HL-60 (cell line): ENCODE data around the gene TNP2. TPM values are rescaled to one million over a fixed set of nuclear protein-coding genes. Genes with fewer than 3 reads are reported as not detected.
A peak's percentile ranks its signal among the peaks of the same experiment; 100 is the strongest.

Source experiments
- DNase-seq, 2 experiments: peaks; one replicate each; pipeline ENCODE4 v3.0.0-alpha.2; 2010 to 2020; ENCODE audit warnings: low read depth in 1 of 2, low spot score in 1 of 2
- H3K27ac ChIP-seq: fragments of 250-450 bp; sonication (Bioruptor Pico); replicated peaks from 2 replicates; pipeline ENCODE4 v1.5.1; 2020; ENCODE audit warnings: mild to moderate bottlenecking, moderate library complexity
- H3K27me3 ChIP-seq: fragments of 250-450 bp; sonication (Bioruptor Pico); 2 replicates; pipeline ENCODE4 v1.5.1; 2021; ENCODE audit warnings: mild to moderate bottlenecking, moderate library complexity; ENCODE audit not compliant: insufficient read depth, poor library complexity, severe bottlenecking
- H3K4me3 ChIP-seq: replicated peaks from 2 replicates; pipeline ENCODE4 v1.5.1; 2011; ENCODE audit warnings: mild to moderate bottlenecking, control low read depth, low read length; ENCODE audit not compliant: insufficient read depth
- CTCF ChIP-seq: IDR thresholded peaks from one replicate; pipeline ENCODE4 v1.5.1; 2011; ENCODE audit warnings: low read length, control low read depth, inconsistent platforms; ENCODE audit not compliant: insufficient read depth
- POLR2AphosphoS5 ChIP-seq: IDR thresholded peaks from 2 replicates; pipeline ENCODE4 v1.6.1; 2012; ENCODE audit warnings: low read depth
- REST ChIP-seq: IDR thresholded peaks from 2 replicates; pipeline ENCODE4 v1.6.1; 2012; ENCODE audit warnings: low read depth; ENCODE audit not compliant: insufficient replicate concordance
- SPI1 ChIP-seq: IDR thresholded peaks from 2 replicates; pipeline ENCODE4 v1.6.1; 2012; ENCODE audit warnings: low read depth, mild to moderate bottlenecking, borderline replicate concordance
- microRNA-seq: library from miRNA; unstranded; fragments of <30 nt; microRNA quantifications from one replicate; pipeline ENCODE4, GENCODE V29; 2018

Gene TNP2

GRCh38 chr16:11219178-11219577, 49.9 kb downstream of the TNP2 start:
- peak; percentile 78 to 80 for DNase-seq
- no peaks in the 10 kb centered on the region for H3K27me3 ChIP-seq
- H3K27ac ChIP-seq = no peak overlapping the region
- no peak overlapping the region for H3K4me3 ChIP-seq
- TF ChIP-seq REST (no peak), POLR2AphosphoS5 (peak; percentile 49; the same call in 1 of the 2 replicates), SPI1 (peak; percentile 42; the same call in 1 of the 2 replicates)

GRCh38 chr16:11218604-11218962, 50.5 kb downstream of the TNP2 start:
- TF ChIP-seq CTCF = peak; percentile 33
- TF ChIP-seq REST = no peak
- no peak for DNase-seq
- H3K27me3 ChIP-seq = no peaks in the 10 kb centered on the region

More at GRCh38 chr16:11218604-11218962, 50.5 kb downstream of the TNP2 start:
- Histone ChIP-seq H3K4me3 (no peak overlapping the region), H3K27ac (no peak overlapping the region)

Small RNA genes lying within 50 kb of the gene (microRNA-seq; reads per million reads assigned to microRNA genes)
- gene MIR548H2 = not detected
